Hepatocyte (in vitro differentiated cells): ENCODE results near the gene AK3. TPM values are rescaled to one million over a fixed set of nuclear protein-coding genes. Genes with fewer than 3 reads are reported as not detected.

Experiments used
- DNase-seq: peaks from one replicate; pipeline ENCODE4 v3.0.0-alpha.2; 2016; ENCODE audit warnings: low spot score
- H2AFZ ChIP-seq: fragments of 200-600 bp; sonication (generic); 2 replicates; pipeline ENCODE4 v1.6.0; 2016; ENCODE audit warnings: antibody characterized with exemption, mild to moderate bottlenecking
- H3K27ac ChIP-seq: fragments of 200-600 bp; sonication (generic); 2 replicates; pipeline ENCODE4 v1.5.1; 2016; ENCODE audit warnings: mild to moderate bottlenecking
- H3K27me3 ChIP-seq: fragments of 200-600 bp; sonication (generic); 2 replicates; pipeline ENCODE4 v1.6.1; 2016
- H3K36me3 ChIP-seq: fragments of 200-600 bp; sonication (generic); replicated peaks from 2 replicates; pipeline ENCODE4 v1.5.1; 2016; ENCODE audit warnings: low read depth; ENCODE audit not compliant: insufficient read depth
- H3K4me1 ChIP-seq: fragments of 200-600 bp; sonication (generic); 2 replicates; pipeline ENCODE4 v1.5.1; 2016; ENCODE audit warnings: mild to moderate bottlenecking, moderate library complexity; ENCODE audit not compliant: insufficient read depth
- H3K4me2 ChIP-seq: fragments of 200-600 bp; sonication (generic); 2 replicates; pipeline ENCODE4 v1.6.0; 2016
- H3K4me3 ChIP-seq: fragments of 200-600 bp; sonication (generic); 2 replicates; pipeline ENCODE4 v1.5.1; 2016; ENCODE audit warnings: mild to moderate bottlenecking
- H3K79me2 ChIP-seq: fragments of 200-600 bp; sonication (generic); 2 replicates; pipeline ENCODE4 v1.6.0; 2017; ENCODE audit warnings: mild to moderate bottlenecking
- H3K9me2 ChIP-seq: fragments of 200-600 bp; sonication (generic); replicated peaks from 2 replicates; pipeline ENCODE4 v1.6.0; 2017; ENCODE audit warnings: mild to moderate bottlenecking; ENCODE audit not compliant: insufficient read depth
- H3K9me3 ChIP-seq: fragments of 200-600 bp; sonication (generic); 2 replicates; pipeline ENCODE4 v1.5.1; 2016; ENCODE audit warnings: low read depth, mild to moderate bottlenecking
- H4K20me1 ChIP-seq: fragments of 200-600 bp; sonication (generic); 2 replicates; pipeline ENCODE4 v1.6.0; 2016; ENCODE audit warnings: mild to moderate bottlenecking; ENCODE audit not compliant: insufficient read depth, poor library complexity, severe bottlenecking
- CTCF ChIP-seq: fragments of 200-600 bp; sonication (generic); IDR thresholded peaks from 2 replicates; pipeline ENCODE4 v1.5.1; 2016; ENCODE audit warnings: antibody characterized with exemption, mild to moderate bottlenecking; ENCODE audit not compliant: poor library complexity
- EZH2 ChIP-seq: fragments of 200-600 bp; sonication (generic); IDR thresholded peaks from 2 replicates; pipeline ENCODE4 v1.6.1; 2016; ENCODE audit warnings: antibody characterized with exemption, mild to moderate bottlenecking, borderline replicate concordance
- EZH2phosphoT487 ChIP-seq: fragments of 200-600 bp; sonication (generic); IDR thresholded peaks from one replicate; pipeline ENCODE4 v1.6.1; 2018; ENCODE audit warnings: antibody characterized with exemption, mild to moderate bottlenecking, low read depth, moderate library complexity; ENCODE audit not compliant: unreplicated experiment, severe bottlenecking
- WGBS: methylation state at CpG from one replicate; pipeline ENCODE4 v1.1.6; 2016; ENCODE audit warnings: low lambda C conversion rate; ENCODE audit errors: missing lambda C conversion rate; 5-methylcytosine and 5-hydroxymethylcytosine counted together
- polyA plus RNA-seq: library from polyadenylated mRNA; unstranded; fragments of >200 nt; fragmentation: Nextera tagmentation; extraction: Ambion mirVana; gene quantifications from 2 replicates; pipeline ENCODE4 v1.2.1, GENCODE V29; 2016
- total RNA-seq: library from RNA; depleted of rRNA; stranded (reverse); fragments of >200 nt; gene quantifications from 2 replicates; pipeline ENCODE4 v1.2.3, GENCODE V29; 2014

The AK3 gene
- total and polyA plus RNA-seq, 2 experiments from 2014 or later = 102 to 141 TPM

- Histone ChIP-seq H3K4me1 (peaks cover under 1% of the 10 kb centered on the region), H3K36me3 (no peaks in the 10 kb centered on the region), H3K4me3 (no peak overlapping the region), H3K4me2 (no peak overlapping the region), H3K9me3 (no peaks in the 10 kb centered on the region), H4K20me1 (no peaks in the 10 kb centered on the region), H3K9me2 (no peaks in the 10 kb centered on the region), H3K27me3 (no peaks in the 10 kb centered on the region), H3K79me2 (no peaks in the 10 kb centered on the region), H3K27ac (no peak overlapping the region), H2AFZ (no peak overlapping the region)
- 91% methylated on average over 5 of the region's 5 CpGs for WGBS
- DNase-seq = no peak
- TF ChIP-seq EZH2phosphoT487 = no peak
- no peak for TF ChIP-seq CTCF
- TF ChIP-seq EZH2 = no peak
Observed at GRCh38 chr9:4748612-4749011, 7.6 kb upstream of the AK3 start.

DNA sequence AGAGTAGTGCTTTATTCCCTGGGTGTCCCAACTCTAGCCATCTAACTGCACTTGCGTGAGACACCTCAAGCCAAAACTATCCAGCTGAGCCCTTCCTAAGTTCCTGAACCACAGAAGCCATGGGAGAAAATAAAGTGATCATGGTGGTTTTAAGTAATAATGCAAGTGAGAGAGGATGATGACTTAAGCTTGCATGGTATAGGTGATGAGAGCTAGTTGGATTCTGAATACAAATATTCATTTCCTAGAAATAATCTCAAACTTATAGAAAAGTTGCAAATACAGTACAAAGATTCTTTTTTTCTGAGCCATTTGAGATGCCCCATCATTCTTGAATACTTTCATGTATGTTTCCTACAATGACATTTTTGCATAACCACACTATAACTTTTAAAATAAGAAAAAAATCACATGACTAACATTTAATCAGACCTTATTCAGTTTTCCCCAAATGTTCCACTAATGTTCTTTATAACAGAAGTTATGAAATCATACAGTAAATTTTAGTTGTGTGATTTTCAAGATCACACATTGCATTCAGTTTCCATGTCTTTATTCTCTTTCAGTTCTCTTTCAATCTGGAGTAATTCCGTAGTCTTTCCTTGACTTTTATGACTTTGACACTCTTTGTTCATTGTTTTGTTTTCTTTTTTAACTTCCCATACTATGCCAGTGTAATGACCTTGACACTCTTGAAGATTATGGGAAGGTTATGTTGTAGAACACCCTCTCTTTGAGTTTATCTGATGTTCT, 5.5 kb upstream of the AK3 start:
- 88% methylated on average over 2 of the region's 2 CpGs for WGBS
- H3K4me3 ChIP-seq = no peak overlapping the region
- peaks cover 14% of the 10 kb centered on the region for H3K4me1 ChIP-seq
- H2AFZ ChIP-seq = no peak overlapping the region
- H3K4me2 ChIP-seq = no peak overlapping the region
- H3K27ac ChIP-seq = no peak overlapping the region
- TF ChIP-seq EZH2phosphoT487 (no peak), CTCF (no peak), EZH2 (no peak)
- no peaks in the 10 kb centered on the region for H4K20me1 ChIP-seq
- no peaks in the 10 kb centered on the region for H3K36me3 ChIP-seq
- no peaks in the 10 kb centered on the region for H3K9me3 ChIP-seq
- no peaks in the 10 kb centered on the region for H3K9me2 ChIP-seq
- no peaks in the 10 kb centered on the region for H3K27me3 ChIP-seq
- no peak for DNase-seq
- no peaks in the 10 kb centered on the region for H3K79me2 ChIP-seq

- peaks cover 15% of the 10 kb centered on the region for H3K4me1 ChIP-seq
- H3K27me3 ChIP-seq = no peaks in the 10 kb centered on the region
- TF ChIP-seq CTCF (no peak), EZH2phosphoT487 (no peak), EZH2 (no peak)
- H3K79me2 ChIP-seq = peaks cover 19% of the 10 kb centered on the region
- DNase-seq = no peak
- H3K36me3 ChIP-seq = no peaks in the 10 kb centered on the region
- no peaks in the 10 kb centered on the region for H3K9me3 ChIP-seq
- no peak overlapping the region for H2AFZ ChIP-seq
- H3K27ac ChIP-seq = no peak overlapping the region
- H3K9me2 ChIP-seq = no peaks in the 10 kb centered on the region
- WGBS = 76% methylated on average over 5 of the region's 5 CpGs
- H3K4me3 ChIP-seq = no peak overlapping the region
- H3K4me2 ChIP-seq = no peak overlapping the region
- H4K20me1 ChIP-seq = peaks cover 5% of the 10 kb centered on the region
Observed at GRCh38 chr9:4743131-4743875, 2.3 kb upstream of the AK3 start.
